CD4-positive, alpha-beta T cell treated with Interleukin-1 beta for 1 hour (primary cell): ENCODE data around the gene WDR11.

ENCODE experiments used
- DNase-seq, 2 donors: peaks; one replicate each; pipeline ENCODE4 v3.0.0-alpha.2; 2020 to 2022

Gene WDR11

GRCh38 chr10:120945182-120945581, 94.0 kb downstream of the WDR11 start:
- DNase-seq = no peak

GRCh38 chr10:120945801-120946302, 94.7 kb downstream of the WDR11 start:
- DNase-seq = no peak

GRCh38 chr10:120946497-120946896, 95.3 kb downstream of the WDR11 start:
- DNase-seq = no peak

GRCh38 chr10:120948889-120949608, 97.9 kb downstream of the WDR11 start:
- peak; percentile 35 to 43 for DNase-seq

- no peak for DNase-seq
Measured at GRCh38 chr10:120949609-120950031, 98.5 kb downstream of the WDR11 start.

GRCh38 chr10:120950051-120950561, 98.9 kb downstream of the WDR11 start:
- DNase-seq = no peak

GRCh38 chr10:120951288-120951687, 100.1 kb downstream of the WDR11 start:
- no peak for DNase-seq

- no peak for DNase-seq
Measured at GRCh38 chr10:120953897-120954296, 102.7 kb downstream of the WDR11 start.
